Measurements from ENCODE around the gene USP24.

DNA sequence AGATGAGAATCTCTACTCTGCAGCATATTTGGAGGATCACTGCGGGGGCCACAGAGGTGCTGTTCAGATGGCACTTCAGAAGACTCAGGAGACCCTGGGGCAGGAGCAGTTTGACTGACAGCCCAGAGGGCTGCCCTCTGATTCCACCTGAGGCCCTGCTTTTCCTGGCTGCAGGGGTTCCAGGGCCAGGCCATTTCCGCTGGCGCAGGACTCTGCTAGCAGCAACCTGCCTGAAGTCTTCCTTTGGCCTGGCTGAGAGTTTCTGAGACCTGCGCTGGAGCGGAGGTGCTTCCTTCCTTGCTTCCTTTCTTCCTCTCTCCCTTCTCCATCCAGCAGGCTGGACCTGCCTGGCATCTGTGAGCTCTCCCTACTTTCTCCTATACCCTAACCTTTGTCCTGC lies 164.0 kb downstream of the USP24 start:
- TF ChIP-seq, protein P1, sequence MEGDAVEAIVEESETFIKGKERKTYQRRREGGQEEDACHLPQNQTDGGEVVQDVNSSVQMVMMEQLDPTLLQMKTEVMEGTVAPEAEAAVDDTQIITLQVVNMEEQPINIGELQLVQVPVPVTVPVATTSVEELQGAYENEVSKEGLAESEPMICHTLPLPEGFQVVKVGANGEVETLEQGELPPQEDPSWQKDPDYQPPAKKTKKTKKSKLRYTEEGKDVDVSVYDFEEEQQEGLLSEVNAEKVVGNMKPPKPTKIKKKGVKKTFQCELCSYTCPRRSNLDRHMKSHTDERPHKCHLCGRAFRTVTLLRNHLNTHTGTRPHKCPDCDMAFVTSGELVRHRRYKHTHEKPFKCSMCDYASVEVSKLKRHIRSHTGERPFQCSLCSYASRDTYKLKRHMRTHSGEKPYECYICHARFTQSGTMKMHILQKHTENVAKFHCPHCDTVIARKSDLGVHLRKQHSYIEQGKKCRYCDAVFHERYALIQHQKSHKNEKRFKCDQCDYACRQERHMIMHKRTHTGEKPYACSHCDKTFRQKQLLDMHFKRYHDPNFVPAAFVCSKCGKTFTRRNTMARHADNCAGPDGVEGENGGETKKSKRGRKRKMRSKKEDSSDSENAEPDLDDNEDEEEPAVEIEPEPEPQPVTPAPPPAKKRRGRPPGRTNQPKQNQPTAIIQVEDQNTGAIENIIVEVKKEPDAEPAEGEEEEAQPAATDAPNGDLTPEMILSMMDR (IDR thresholded peaks at IDR 0.05): no peak
- TF ChIP-seq POLR2A (IDR thresholded peaks at IDR 0.05): no peak
